Ovary (tissue), 9 donors: ENCODE data around the gene DLG5. TPM values are rescaled to one million over a fixed set of nuclear protein-coding genes. Genes with fewer than 3 reads are reported as not detected.
A peak's percentile ranks its signal among the peaks of the same experiment; 100 is the strongest.
"Not testable (repeated sequence)": the region's sequence is repeated elsewhere in the genome, so short reads cannot be mapped to it uniquely, and the experiment has no call there.

ENCODE experiments used
- DNase-seq, 5 donors: peaks; one replicate each; pipeline ENCODE4 v3.0.0-alpha.2; 2019 to 2020
- H3K27ac ChIP-seq, 2 donors: fragments of 200-600 bp; one replicate each; pipeline versions ENCODE4 v1.5.1 to v1.8.0; 2019 to 2022
- H3K27me3 ChIP-seq: fragments of 200-600 bp; one replicate; pipeline ENCODE4 v1.8.0; 2022
- H3K36me3 ChIP-seq: fragments of 200-600 bp; sonication (generic); one replicate; pipeline ENCODE4 v1.5.1; 2019
- H3K4me1 ChIP-seq: one replicate; pipeline ENCODE4 v1.8.1; 2013; ENCODE audit warnings: mild to moderate bottlenecking, moderate library complexity; ENCODE audit not compliant: insufficient read depth
- H3K4me3 ChIP-seq: fragments of 200-600 bp; sonication (generic); one replicate; pipeline ENCODE4 v1.5.1; 2017
- H3K9me3 ChIP-seq, 2 donors: fragments of 200-600 bp in 1 of 2; sonication (generic) in 1 of 2; one replicate each; pipeline versions ENCODE4 v1.5.1 to v1.8.1; 2013 to 2019; ENCODE audit warnings: mild to moderate bottlenecking in 1 of 2, moderate library complexity in 1 of 2
- CTCF ChIP-seq, 3 donors: fragments of 450-650 bp in 2 of 3; fragments of 200-600 bp in 1 of 3; IDR thresholded peaks; one replicate each; pipeline versions ENCODE4 v1.5.1 to v1.8.0; 2016 to 2022; ENCODE audit warnings: antibody characterized with exemption in 3 of 3, mild to moderate bottlenecking in 1 of 3
- EP300 ChIP-seq: sonication (generic); formaldehyde crosslinking; IDR thresholded peaks from one replicate; pipeline ENCODE4 v1.6.1; 2017; ENCODE audit warnings: antibody characterized with exemption
- POLR2A ChIP-seq: fragments of 450-650 bp; IDR thresholded peaks from one replicate; pipeline ENCODE4 v1.6.1; 2017; ENCODE audit warnings: antibody characterized with exemption, mild to moderate bottlenecking, moderate library complexity
- WGBS, 3 donors: extraction: QIAGEN DNeasy Blood & Tissue Kit in 1 of 3; methylation state at CpG; one replicate each; pipeline versions ENCODE4 v1.1.5 to v1.1.7; 2013 to 2017; 5-methylcytosine and 5-hydroxymethylcytosine counted together
- intact Hi-C, 4 donors: fragments of 100-400 bp; cut with DNase I; formaldehyde crosslinking; loops; one replicate each; pipeline versions ENCODE4 v1.11.0 to v1.15.1; 2022 to 2023
- polyA plus RNA-seq, 2 donors: library from polyadenylated mRNA; stranded (reverse); fragments of 200-250 nt in 1 of 2; fragments of 350-450 nt in 1 of 2; fragmentation: Illumina TruSeq in 1 of 2; extraction: RNeasy Lipid Tissue Mini Kit (QIAGEN cat#74804) in 1 of 2; gene quantifications; one replicate each; pipeline ENCODE4 v1.2.3, GENCODE V29; 2013 to 2014
- total RNA-seq, 7 donors: library from RNA; depleted of rRNA in 2 of 7; stranded (reverse); fragments of >200 nt in 2 of 7; fragmentation: NEBNext Ultra II Directional in 3 of 7; extraction: Animal tissue kit (Norgen Biotek cat#: 25700) in 3 of 7; gene quantifications; one replicate each; pipeline versions ENCODE4 v1.1.0 to v1.2.4, GENCODE V29; 2016 to 2023
- donor health status: DM: no; HTN: no; CAD: no; lungs with moderate emphysema.
- donor health status: DM: no; HTN: no; CAD: no.
- donor health status: Bipolar disorder and iron deficiency.
- donor health status: DM: yes; HTN: yes; CAD: no.
- donor health status: DM: no; HTN: no; CAD: no.
- donor health status: DM: yes; HTN: yes; CAD: no.

Gene DLG5
- total and polyA plus RNA-seq, 9 donors: 29.1 to 71.9 (median 42.8) TPM

- no peak overlapping the region for H3K4me3 ChIP-seq
- 90 to 96% (median 93%) methylated on average over 1 of the region's 1 CpG for WGBS, 3 donors
- H3K36me3 ChIP-seq: no peaks in the 10 kb centered on the region
- H3K9me3 ChIP-seq: no peaks in the 10 kb centered on the region
- H3K27me3 ChIP-seq: no peaks in the 10 kb centered on the region
- no peak overlapping the region for H3K27ac ChIP-seq
- no peak for DNase-seq
- no peaks in the 10 kb centered on the region for H3K4me1 ChIP-seq
- TF ChIP-seq EP300 (no peak), CTCF (IDR thresholded peaks at IDR 0.05) (no peak), POLR2A (no peak)
- intact Hi-C loops: no loop called here
These were observed 158.5 kb downstream of the DLG5 start for GRCh38 chr10:77768039-77768438.

- no peaks in the 10 kb centered on the region for H3K36me3 ChIP-seq
- no peak for TF ChIP-seq POLR2A
- no peak for TF ChIP-seq EP300
- TF ChIP-seq CTCF (IDR thresholded peaks at IDR 0.05): no peak
- H3K4me1 ChIP-seq: no peaks in the 10 kb centered on the region
- intact Hi-C loops: no loop called here
- no peaks in the 10 kb centered on the region for H3K27me3 ChIP-seq
- 68 to 70% (median 69%) methylated on average over 8 to 9 of the region's 9 CpGs for WGBS, 3 donors
- DNase-seq: no peak
- no peak overlapping the region for H3K27ac ChIP-seq
- H3K9me3 ChIP-seq: no peaks in the 10 kb centered on the region
- no peak overlapping the region for H3K4me3 ChIP-seq
These were observed 162.8 kb downstream of the DLG5 start for GRCh38 chr10:77763453-77764430.

GRCh38 chr10:77758406-77758805 is 168.1 kb downstream of the DLG5 start:
- H3K9me3 ChIP-seq, intact Hi-C loops, H3K36me3 ChIP-seq, DNase-seq, H3K4me1 ChIP-seq, H3K27me3 ChIP-seq, H3K27ac ChIP-seq, H3K4me3 ChIP-seq: not testable (repeated sequence)
- WGBS, 3 donors: 94 to 98% (median 95%) methylated on average over 2 of the region's 2 CpGs

GRCh38 chr10:77756319-77757232 is 170.0 kb downstream of the DLG5 start:
- no peaks in the 10 kb centered on the region for H3K4me1 ChIP-seq
- WGBS, 3 donors: 20 to 27% (median 25%) methylated on average over 12 of the region's 12 CpGs
- H3K36me3 ChIP-seq: no peaks in the 10 kb centered on the region
- peak in 1 of 5 donors; percentile 42 for DNase-seq
- no peak overlapping the region for H3K4me3 ChIP-seq
- H3K9me3 ChIP-seq: no peaks in the 10 kb centered on the region
- no peak overlapping the region for H3K27ac ChIP-seq
- no peak for TF ChIP-seq EP300
- no peak for TF ChIP-seq CTCF (IDR thresholded peaks at IDR 0.05)
- no peak for TF ChIP-seq POLR2A
- intact Hi-C loops: no loop called here
- H3K27me3 ChIP-seq: no peaks in the 10 kb centered on the region
